HL-60 (cell line): ENCODE results near the gene FFAR2.

Experiments used
- DNase-seq, 2 experiments: peaks; one replicate each; pipeline ENCODE4 v3.0.0-alpha.2; 2010 to 2020; ENCODE audit warnings: low read depth in 1 of 2, low spot score in 1 of 2
- H3K27ac ChIP-seq: fragments of 250-450 bp; sonication (Bioruptor Pico); replicated peaks from 2 replicates; pipeline ENCODE4 v1.5.1; 2020; ENCODE audit warnings: mild to moderate bottlenecking, moderate library complexity
- H3K27me3 ChIP-seq: fragments of 250-450 bp; sonication (Bioruptor Pico); 2 replicates; pipeline ENCODE4 v1.5.1; 2021; ENCODE audit warnings: mild to moderate bottlenecking, moderate library complexity; ENCODE audit not compliant: insufficient read depth, poor library complexity, severe bottlenecking
- H3K4me3 ChIP-seq: replicated peaks from 2 replicates; pipeline ENCODE4 v1.5.1; 2011; ENCODE audit warnings: mild to moderate bottlenecking, control low read depth, low read length; ENCODE audit not compliant: insufficient read depth
- CTCF ChIP-seq: IDR thresholded peaks from one replicate; pipeline ENCODE4 v1.5.1; 2011; ENCODE audit warnings: low read length, control low read depth, inconsistent platforms; ENCODE audit not compliant: insufficient read depth
- GABPA ChIP-seq: IDR thresholded peaks from 2 replicates; pipeline ENCODE4 v1.6.1; 2012; ENCODE audit warnings: low read depth
- POLR2AphosphoS5 ChIP-seq: IDR thresholded peaks from 2 replicates; pipeline ENCODE4 v1.6.1; 2012; ENCODE audit warnings: low read depth
- REST ChIP-seq: IDR thresholded peaks from 2 replicates; pipeline ENCODE4 v1.6.1; 2012; ENCODE audit warnings: low read depth; ENCODE audit not compliant: insufficient replicate concordance
- SPI1 ChIP-seq: IDR thresholded peaks from 2 replicates; pipeline ENCODE4 v1.6.1; 2012; ENCODE audit warnings: low read depth, mild to moderate bottlenecking, borderline replicate concordance

The FFAR2 gene

GRCh38 chr19:35439921-35440320 is 8.1 kb upstream of the FFAR2 start:
- Histone ChIP-seq H3K27me3 (no peaks in the 10 kb centered on the region), H3K27ac (no peak overlapping the region), H3K4me3 (no peak overlapping the region)
- TF ChIP-seq SPI1 = no peak
- TF ChIP-seq CTCF = no peak
- TF ChIP-seq GABPA = no peak
- no peak for TF ChIP-seq POLR2AphosphoS5
- no peak for TF ChIP-seq REST
- DNase-seq = no peak

GRCh38 chr19:35442091-35442490 is 6.0 kb upstream of the FFAR2 start:
- peak overlapping the region; percentile 33 for H3K27ac ChIP-seq
- H3K27me3 ChIP-seq = no peaks in the 10 kb centered on the region
- H3K4me3 ChIP-seq = no peak overlapping the region
- DNase-seq = peak; percentile 79 to 94
- TF ChIP-seq SPI1 (no peak), POLR2AphosphoS5 (peak; percentile 53; the same call in 1 of the 2 replicates)

- H3K27me3 ChIP-seq = no peaks in the 10 kb centered on the region
- H3K27ac ChIP-seq = no peak overlapping the region
- DNase-seq = no peak
- TF ChIP-seq POLR2AphosphoS5 = no peak
- TF ChIP-seq CTCF = no peak
- no peak for TF ChIP-seq REST
- no peak for TF ChIP-seq GABPA
- no peak for TF ChIP-seq SPI1
- H3K4me3 ChIP-seq = no peak overlapping the region
Measured at GRCh38 chr19:35444735-35445134, 3.3 kb upstream of the FFAR2 start.

- no peak for DNase-seq
- Histone ChIP-seq H3K27me3 (no peaks in the 10 kb centered on the region), H3K27ac (no peak overlapping the region)
Measured at GRCh38 chr19:35445826-35446593, 2.0 kb upstream of the FFAR2 start.

More at GRCh38 chr19:35445826-35446593, 2.0 kb upstream of the FFAR2 start:
- no peak overlapping the region for H3K4me3 ChIP-seq
- no peak for TF ChIP-seq REST
- no peak for TF ChIP-seq CTCF
- no peak for TF ChIP-seq POLR2AphosphoS5
- no peak for TF ChIP-seq SPI1
- TF ChIP-seq GABPA = no peak
